Skin epidermis (tissue), 12 donors: ENCODE results near the gene HABP4.
"Not testable (repeated sequence)": the region's sequence is repeated elsewhere in the genome, so short reads cannot be mapped to it uniquely, and the experiment has no call there.

Experiments
- H3K27ac ChIP-seq, 21 experiments: fragments of 200-600 bp; sonication (generic) in 11 of 21; one replicate each; pipeline ENCODE4 v1.5.0; 2020; ENCODE audit warnings: mild to moderate bottlenecking in 3 of 21, inconsistent platforms in 2 of 21, moderate library complexity in 2 of 21
- H3K4me3 ChIP-seq, 7 experiments: fragments of 200-600 bp; sonication (generic) in 2 of 7; one replicate each; pipeline ENCODE4 v1.5.0; 2020; ENCODE audit warnings: inconsistent platforms in 2 of 7, mild to moderate bottlenecking in 2 of 7, moderate library complexity in 1 of 7

The HABP4 gene

DNA sequence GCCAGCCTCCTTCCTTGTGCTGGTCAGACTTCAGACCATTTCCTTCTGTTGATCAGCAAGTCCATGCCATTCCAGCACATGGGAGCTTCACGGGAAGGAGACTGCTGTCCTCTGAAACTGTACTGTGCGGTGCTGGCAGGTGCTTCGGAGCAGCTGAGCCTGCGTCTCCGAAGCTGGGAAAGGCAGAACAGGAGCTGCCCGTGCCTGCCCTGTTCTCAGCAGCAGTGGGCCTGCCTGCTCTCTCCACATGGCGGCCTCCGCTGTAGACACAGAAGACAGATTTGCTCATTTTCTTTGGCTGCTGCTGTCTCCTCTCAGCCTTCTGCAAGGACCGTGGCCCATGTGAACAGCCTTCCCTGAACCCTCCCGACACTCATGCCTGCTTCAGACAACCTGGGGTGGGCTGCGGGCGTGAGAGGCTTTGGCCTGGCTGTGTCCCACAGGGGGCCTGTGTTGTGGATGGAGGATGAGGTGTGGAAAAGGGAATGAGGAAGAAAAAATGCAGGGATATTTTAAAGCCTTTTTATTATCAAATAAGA lies 43.1 kb downstream of the HABP4 start:
- Histone ChIP-seq H3K4me3 (no peak overlapping the region), H3K27ac (peak overlapping the region in 2 of 21 experiments; percentile 39 to 72)

DNA sequence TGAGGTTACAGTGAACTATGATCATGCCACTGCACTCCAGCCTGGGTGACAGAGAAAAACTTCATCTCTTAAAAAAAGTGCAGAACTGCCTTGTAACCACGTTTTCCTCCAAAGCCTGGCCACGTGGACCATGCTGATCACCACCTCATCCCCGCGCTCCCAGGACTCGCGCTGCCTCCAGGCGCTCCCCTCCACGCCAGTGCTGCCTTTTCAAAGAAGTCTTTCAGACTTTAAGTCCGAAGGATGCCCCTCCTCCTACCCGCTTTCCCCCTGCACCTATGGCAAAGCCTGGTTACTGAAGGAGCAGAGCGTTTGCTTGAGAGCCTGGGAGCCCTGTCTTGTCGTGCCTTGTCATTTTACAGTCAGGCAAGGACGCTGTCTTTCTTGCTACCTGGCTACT lies 43.8 kb downstream of the HABP4 start:
- no peak overlapping the region for H3K4me3 ChIP-seq
- H3K27ac ChIP-seq: peak overlapping the region in 2 of 21 experiments; percentile 14 to 28

DNA sequence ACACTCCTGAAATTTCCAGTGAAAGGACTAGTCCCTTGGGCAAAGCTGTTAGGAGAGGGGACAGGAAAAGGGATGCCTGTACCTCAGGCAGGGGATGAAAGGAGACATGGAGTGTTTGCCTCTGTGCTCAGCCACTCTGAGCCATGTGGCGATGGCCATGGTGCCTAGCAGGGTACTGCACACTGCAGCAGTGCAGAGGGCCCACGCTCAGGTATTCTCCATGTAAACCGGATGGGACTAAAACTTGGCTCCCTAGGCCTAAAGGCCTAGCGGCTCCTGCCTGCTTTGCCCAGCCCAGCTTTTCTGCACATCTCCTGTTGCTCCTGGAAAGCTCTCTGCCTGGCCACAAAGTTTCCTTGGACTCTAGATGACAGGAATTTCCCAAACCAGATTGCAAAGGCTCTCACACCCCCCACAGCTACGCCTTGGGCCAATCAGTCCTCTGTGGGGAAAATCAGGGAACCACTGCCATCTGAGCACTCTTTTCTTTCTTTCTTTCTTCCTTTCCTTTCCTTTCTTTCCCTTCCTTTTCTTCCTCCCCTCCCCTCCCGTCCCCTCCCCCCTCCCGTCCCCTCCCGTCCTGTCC lies 44.3 kb downstream of the HABP4 start:
- Histone ChIP-seq H3K4me3 (no peak overlapping the region), H3K27ac (peak overlapping the region in 4 of 21 experiments; percentile 14 to 49 (median 36))

DNA sequence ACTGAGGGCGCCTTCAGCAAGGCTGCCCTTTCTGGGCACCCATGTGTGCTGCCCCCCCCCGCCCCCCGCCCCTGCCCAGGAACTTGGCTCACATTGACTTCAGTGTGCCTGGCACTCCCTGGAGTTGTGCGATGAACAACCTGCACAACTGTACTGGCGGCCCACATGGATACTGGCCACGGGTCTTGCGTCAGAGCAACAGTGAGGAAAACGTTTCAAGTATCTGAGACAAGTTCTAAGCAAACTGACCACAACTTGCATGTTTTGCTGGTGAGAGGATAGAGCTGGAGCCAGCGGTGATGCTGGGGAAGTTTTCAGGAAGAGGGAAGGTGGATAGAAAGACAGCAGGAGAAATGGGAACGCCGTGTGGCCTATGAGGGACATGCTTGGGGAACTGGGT lies 45.4 kb downstream of the HABP4 start:
- H3K27ac ChIP-seq: peak overlapping the region in 2 of 21 experiments; percentile 41 to 45
- no peak overlapping the region for H3K4me3 ChIP-seq

DNA sequence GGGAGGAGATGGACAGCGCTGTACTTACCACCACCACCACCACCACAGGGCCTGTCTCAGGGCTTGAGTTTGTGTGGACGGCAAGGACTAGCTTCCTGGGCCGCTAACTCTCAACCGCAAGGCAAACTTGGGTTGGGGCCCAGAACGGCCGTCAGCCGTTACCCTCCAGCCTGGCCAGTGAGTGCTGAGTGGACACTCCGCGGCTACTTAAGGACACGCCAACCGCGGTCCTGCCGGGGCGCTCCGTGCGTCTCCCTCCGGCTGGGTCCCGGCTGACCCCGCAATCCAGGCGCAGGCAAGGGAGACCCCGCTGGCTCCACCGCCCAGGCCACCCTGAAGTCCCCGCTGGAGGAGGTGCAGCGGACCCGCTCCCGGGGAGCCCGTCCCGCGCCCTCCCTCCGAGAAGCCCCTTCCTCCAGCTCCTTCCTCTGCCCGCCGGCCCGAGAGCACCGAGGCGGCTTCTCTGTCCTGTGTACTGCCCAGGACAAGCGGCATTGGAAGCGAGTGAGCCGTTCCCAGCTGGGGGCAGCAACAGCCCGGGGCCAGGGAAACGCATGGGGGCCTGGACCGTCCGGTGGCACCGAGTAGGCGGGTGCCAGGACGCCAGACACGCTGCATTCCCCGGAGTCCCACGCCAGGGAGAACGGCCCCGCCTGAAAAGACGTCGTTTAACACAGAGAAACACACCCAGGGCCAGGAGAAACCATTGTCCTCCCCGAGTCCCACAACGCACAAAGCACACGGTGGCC lies 46.6 kb downstream of the HABP4 start:
- no peak overlapping the region for H3K27ac ChIP-seq
- H3K4me3 ChIP-seq: no peak overlapping the region

DNA sequence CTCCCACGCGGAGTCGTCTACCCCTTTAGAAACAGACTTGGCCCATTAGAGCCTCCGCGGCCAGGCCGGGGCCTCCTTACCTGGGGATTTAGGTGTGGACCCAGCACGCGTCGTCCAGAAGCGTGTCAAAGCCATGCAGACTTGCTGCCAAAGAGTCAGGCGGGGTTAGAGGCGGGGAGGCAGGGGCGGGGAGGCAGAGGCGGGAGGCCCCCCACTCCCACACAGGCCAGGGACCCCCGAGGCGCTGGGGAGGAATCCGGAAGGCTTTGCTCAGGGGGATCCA lies 47.1 kb downstream of the HABP4 start:
- H3K4me3 ChIP-seq: no peak overlapping the region
- H3K27ac ChIP-seq: no peak overlapping the region

DNA sequence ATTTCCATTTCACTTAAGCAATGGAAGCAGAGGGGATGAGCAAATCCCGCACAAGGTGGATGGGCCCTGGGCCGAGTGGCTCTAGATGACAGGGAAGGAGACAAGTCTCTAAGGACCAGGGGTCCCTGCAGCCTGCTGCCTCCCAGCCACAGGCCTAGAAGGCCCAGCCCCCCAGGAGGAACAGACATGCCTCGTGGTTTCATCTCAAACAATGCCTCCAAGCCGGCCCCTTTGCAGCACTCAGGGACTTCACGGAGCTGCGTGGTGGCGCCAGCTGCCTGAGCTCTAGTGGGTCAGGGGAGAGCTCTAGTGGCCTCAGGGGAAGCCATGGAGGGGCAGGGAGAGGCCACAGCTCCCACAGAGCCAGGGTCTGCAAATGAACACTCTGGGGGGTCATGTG lies 48.8 kb downstream of the HABP4 start:
- Histone ChIP-seq H3K4me3 (no peak overlapping the region), H3K27ac (no peak overlapping the region)

DNA sequence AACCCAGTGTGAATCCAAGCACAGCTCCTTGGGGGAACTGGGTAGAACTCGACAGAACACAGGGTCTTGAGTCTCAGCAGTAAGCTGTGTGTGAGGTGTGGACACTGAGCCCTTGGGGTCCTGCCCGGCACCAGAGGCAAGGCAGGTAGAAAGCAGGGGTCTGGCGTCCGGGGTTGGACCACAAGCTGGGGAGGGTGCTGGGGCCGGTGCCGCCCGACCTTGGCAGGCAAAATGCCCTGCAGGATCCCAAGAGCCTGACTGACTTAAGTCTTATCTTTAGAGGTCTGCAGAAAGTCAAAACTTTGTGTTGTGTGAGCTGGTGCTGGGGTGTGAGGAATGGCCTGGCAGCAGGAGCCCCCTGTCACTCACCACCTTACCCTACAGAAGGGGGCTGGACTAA lies 49.3 kb downstream of the HABP4 start:
- no peak overlapping the region for H3K4me3 ChIP-seq
- H3K27ac ChIP-seq: peak overlapping the region in 1 of 21 experiments; percentile 7

DNA sequence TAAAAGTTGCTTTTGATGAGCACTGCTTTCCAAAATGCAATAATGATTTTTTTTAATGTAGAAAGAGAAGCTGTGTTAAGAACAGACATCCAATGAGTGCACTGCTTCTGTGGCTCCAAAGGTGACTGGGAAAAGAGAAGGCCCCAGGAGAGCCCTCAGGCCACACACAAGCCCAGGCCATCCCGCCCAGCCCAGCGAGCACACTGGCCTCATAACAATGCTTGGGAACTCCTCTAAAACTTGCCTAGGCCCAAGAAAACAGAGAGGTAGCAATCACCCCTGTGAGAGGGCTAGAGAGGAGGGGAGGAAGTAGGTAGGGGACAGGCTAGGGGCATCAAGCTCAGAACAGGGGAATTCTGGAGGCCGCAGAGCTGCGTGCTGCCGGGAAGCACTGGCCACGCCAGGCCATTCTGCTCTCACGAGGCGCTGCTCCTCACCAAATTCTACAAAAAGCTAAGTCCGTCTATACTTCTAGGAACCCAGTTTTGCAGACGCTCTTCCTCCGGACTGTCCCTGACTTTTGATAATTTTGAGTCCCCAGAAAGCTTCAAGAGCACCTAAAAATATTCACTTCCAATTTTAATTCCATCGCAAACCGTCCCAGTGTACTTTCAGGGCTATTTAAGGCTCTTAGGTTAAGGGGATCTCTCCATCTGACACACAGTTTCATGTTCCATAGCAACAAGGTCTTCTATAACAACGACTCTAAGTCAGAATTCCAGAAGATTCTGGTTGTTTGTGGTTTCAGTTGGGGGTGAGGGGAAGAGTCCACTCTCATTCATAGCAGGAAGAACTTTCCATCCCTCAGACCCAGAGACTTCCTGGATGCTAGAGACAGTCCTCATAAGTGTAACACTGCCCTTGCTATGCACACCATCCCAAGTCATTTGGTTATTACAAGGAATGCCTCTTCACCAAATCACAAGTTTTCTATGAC lies 51.0 kb downstream of the HABP4 start:
- H3K27ac ChIP-seq: peak overlapping the region in 11 of 21 experiments; percentile 4 to 77 (median 37)
- no peak overlapping the region for H3K4me3 ChIP-seq

DNA sequence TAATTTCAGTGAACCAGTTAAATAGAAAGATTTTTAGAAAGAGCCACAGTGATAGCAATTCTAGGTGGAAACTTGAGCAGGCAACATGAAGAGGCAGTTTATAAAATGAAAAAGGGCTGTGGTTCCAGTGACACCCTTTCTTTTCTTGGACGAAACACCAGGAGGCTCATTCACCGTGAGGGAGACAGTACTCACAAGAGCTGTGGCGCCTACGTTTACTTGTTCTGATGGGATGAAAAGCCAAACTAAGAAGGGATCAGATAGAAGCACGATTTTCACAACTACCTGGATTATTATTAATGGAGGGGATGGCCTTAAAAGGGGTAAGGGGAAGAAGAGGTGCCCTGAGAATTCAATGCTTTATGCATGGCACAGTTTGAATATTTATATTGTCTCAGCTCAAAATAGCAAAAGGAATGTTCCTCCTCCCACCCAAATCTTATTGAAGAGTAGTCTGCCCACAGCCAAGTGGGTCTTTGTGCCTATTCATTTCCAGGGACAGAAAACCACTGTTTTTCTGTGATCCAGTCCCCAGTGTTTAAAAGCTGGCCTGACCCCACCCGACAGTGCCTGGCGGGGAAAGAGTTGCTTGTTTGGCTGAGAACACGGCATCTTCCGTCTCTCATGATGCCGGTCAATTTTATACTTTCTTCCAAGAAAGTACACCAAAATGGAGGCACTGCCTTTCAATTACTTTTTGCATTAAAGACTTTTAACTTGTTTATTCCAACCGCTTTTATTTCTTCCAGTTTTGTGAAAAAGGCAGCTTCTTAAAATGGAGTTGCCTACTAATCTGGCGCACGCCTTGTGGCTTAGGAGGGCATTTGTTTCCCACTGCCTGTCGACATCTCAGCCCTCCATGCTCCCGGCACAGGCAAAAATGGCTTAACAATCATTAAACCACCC lies 51.9 kb downstream of the HABP4 start:
- Histone ChIP-seq H3K27ac (peak overlapping the region in 17 of 21 experiments; percentile 4 to 77 (median 41)), H3K4me3 (no peak overlapping the region)

DNA sequence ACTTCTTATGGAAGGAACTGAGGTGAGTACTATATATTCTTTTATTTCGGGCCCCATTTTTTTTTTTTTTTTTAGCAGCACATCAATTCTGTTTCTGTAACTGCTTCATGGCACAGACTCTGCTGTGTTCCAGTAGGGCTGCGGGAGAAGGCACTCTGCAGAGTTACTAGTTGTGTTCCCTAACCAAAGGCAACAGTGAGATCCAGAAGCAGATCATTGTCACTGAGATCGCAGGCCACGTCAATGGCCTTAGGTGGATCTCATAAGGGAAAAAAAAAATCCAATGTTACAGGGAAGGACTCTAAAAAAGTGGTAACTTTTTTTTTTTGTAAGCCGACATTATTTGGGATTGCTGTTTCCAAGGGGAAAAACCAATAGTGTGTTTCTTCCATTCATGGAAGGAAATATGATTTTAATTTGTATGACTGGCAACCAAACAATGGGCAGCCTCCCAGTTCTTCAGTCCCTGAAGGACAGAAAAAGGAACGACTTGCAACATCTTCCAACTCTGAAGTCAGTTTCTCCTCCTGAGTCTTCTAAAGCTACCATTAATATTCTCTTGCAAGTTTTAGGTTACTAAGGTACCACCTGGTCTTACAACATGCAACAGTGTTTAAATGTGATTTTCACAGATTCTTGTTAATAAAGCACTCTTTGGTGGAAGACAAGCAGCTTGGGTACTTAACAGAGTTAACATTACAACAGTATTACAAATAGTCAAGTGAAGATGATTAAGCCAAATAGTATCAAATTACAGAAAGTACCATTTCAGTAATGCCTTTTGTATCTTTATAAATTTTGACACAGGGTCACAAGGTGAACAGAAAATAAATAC lies 52.8 kb downstream of the HABP4 start:
- no peak overlapping the region for H3K4me3 ChIP-seq
- peak overlapping the region in 13 of 21 experiments; percentile 4 to 77 (median 41) for H3K27ac ChIP-seq

DNA sequence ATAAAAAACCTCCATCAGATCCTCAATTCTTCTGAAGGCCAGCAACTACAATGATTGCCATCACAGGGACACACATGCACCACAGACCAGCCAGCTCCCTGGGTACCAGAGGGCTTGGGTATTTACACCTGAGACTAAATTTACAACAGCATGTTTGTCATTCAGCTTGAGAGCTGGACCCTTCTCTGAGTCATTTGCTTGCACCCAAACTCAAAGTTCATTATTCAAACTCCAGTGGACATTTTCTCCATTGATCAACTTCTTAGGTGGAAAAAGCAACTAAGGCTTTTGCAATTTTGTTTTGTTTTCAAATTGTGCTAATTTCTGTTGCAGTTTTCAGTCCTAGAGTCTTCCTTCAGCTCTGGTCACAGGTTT lies 53.4 kb downstream of the HABP4 start:
- not testable (repeated sequence) for H3K4me3 ChIP-seq

DNA sequence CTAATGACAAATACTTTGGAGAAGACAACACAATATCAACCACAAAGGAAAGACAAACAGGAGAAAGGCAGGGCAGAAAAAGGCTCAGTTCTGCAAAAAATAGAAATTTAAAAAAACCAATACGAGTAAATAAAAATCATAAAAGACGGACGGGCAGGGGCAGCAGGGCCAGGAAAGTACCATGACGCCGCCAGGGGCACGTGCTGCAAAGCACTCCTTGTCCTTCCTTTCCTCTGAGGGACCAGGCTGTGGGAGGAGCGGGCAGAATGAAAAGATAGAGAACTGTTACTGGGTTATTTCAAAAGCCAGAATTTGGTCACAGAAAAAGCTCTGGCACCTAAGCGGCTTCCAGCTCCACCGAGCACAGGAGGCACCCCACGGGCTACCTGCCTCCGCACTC lies 53.9 kb downstream of the HABP4 start:
- H3K4me3 ChIP-seq: no peak overlapping the region

More for the DNA sequence above, 53.4 kb downstream of the HABP4 start:
- H3K27ac ChIP-seq: peak overlapping the region in 3 of 21 experiments; percentile 3 to 60 (median 27)

DNA sequence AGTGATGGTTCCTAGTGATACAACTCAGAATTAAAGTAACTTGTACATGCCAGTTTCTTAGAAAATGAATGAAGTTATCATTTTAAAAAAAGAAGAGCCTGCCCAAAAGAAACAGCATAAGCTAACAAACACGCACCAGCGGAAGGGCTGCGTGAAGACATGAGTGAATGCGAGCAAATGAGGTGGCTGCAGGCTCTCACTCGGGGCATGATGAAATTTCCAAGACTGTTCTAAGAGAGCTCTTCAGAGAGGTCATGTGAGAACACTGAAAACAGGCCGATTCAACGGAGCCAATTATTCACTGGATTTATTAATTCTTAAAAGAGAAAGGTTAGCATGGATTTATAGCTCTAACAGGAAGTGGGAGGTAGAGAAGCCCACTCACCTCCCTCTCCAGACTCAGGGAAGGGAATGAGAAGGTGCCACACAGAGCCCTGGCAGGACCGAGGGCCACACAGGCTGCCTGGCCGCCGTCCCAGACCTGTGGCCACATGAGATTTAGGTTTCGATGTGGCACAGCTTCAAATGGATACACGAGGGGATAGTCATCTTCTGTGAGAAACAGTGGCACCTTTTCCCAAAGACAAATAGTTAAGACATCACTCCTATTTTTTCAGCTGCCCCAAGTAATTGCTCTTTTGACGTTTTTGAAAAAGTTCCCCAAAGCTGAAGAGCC lies 55.5 kb downstream of the HABP4 start:
- H3K4me3 ChIP-seq: no peak overlapping the region
- H3K27ac ChIP-seq: peak overlapping the region in 4 of 21 experiments; percentile 8 to 65 (median 22)

More for the DNA sequence above, 53.9 kb downstream of the HABP4 start:
- peak overlapping the region in 2 of 21 experiments; percentile 23 to 27 for H3K27ac ChIP-seq

DNA sequence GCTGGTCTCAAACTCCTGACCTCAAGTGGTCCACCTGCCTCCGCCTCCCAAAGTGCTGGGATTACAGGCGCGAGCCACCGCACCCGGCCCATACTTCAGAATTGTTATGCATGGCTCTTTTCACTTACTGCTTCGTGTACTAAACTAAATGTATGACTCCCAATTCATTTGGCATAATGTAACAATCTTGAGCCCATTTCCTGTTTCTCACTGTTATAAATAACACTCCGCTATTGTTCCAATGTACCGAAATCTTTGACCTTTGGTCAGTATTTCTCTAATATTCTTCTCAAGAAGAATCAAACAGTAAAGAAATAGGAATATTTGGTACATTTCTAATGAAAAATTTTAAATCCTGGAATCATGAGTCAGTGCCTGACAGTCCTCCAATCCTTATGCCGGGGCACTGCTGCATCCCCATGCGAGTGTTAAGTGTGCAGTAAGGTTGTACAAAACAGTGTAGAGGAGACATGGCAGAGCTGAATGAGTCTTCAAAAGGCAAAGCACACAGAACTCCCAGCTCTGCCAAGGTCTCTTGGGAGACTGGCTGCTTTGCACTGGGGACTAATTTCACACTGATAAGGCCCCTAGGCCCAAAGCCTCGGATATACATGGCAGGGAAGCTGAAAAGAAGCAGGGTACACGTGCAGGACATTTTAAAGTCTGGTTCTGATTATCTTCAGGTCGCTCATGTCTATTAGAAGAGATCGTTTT lies 58.4 kb downstream of the HABP4 start:
- H3K4me3 ChIP-seq: no peak overlapping the region
- peak overlapping the region in 7 of 21 experiments; percentile 14 to 52 (median 32) for H3K27ac ChIP-seq

DNA sequence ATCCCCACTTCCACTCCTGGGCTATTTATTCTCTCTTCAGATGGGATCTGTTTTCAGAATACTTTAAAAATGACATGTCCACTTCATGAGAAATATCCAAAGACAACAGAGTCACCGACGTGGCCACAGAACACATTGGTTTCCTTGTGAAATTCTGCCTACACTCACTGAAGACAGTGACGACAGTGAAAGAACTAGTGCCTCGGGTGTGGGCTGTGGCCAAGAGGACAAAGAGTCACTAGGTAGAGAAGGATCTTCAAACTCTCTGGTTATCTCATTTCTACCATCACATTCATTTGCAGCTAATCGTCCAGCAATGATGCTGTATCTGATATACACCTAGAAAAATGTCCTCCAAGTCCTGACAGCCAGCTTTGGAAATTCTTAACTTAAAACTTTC lies 59.1 kb downstream of the HABP4 start:
- Histone ChIP-seq H3K4me3 (no peak overlapping the region), H3K27ac (peak overlapping the region in 6 of 21 experiments; percentile 13 to 52 (median 30))

DNA sequence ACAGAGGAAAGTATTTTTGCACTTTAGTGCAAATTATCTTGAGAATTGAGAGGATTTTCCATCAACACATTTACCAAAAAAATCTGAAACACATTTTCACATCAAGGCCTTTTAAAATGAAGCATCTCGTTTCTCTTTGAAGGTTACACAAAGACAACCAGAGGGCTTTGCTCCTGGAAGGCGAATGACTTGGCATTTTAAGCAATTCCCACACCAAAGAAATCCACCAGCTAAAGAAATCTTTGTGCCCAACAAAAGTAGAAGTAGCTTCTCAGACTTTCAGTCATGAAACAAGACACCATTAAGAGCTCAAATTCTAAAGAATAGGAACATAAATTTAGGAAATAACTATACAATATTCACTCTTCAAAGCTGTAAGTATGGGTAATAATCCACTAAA lies 59.9 kb downstream of the HABP4 start:
- Histone ChIP-seq H3K27ac (peak overlapping the region in 8 of 21 experiments; percentile 11 to 52 (median 19)), H3K4me3 (no peak overlapping the region)
